Stimulated activated CD4-positive, alpha-beta T cell treated with anti-CD3 and anti-CD28 coated beads, Interleukin-4, amount 100 ng/mL, for 4 hours (primary cell): Measurements from ENCODE around the gene MIS18A.

ENCODE experiments used
- DNase-seq, 2 experiments: peaks; one replicate each; pipeline ENCODE4 v3.0.0-alpha.2; 2020

Gene MIS18A, protein sequence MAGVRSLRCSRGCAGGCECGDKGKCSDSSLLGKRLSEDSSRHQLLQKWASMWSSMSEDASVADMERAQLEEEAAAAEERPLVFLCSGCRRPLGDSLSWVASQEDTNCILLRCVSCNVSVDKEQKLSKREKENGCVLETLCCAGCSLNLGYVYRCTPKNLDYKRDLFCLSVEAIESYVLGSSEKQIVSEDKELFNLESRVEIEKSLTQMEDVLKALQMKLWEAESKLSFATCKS

DNA sequence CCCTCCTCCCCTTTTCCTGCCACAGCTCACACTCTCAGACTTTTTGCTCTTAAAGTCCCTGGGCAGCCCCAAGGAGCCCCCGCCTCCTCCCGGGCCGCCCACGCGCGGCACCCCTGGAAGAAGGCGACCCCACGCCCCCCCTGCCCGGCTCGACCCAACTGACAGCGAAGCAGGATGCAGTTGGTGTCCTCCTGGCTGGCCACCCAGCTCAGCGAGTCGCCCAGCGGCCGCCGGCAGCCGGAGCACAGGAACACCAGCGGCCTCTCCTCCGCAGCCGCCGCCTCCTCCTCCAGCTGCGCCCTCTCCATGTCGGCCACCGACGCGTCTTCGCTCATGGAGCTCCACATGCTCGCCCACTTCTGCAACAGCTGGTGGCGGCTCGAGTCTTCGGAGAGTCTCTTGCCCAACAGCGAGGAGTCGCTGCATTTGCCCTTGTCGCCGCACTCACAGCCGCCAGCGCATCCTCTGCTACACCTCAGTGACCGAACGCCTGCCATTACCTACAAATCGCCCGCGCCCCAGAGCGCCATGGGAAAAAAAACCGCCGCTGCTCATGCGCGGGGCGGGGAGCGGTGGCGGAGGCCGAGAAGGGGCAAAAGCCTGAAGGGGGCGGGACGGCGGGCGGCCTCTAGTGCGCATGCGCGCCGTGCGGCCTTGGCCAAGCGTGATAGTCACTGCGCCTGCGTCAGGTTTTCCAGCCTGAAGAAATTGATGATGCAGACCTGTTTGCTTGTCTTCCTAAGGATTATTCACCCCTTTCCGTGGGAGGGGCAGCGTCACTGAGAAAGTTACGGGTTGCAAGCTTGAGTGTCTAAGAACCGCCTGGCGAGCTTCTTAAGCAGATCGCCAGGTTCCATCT is at the start of gene MIS18A:
TSS of gene MIS18A (minus strand) at position 532 of the 859 bp plus-strand sequence. CDS start at position 497, 35 bp downstream.
- DNase-seq = peak; percentile 99

DNA sequence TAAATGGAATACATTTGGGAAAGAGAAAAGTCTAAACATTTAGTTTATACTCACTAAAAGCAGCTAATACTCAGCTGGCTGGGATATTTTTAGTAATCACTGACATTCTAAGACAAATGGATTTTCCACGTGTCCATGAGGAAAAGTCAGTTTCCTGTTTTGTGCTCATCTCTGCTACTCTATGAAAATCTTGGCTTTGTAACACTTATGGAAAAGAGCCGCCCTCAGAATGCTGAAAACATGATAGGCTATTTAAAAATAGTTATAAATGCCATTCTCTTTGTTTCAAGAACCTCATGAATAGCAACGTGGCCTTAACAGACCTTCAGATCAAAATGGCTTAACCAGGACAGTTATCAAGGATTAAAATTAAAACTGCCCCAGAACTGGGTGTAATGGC is 49.7 kb upstream of the MIS18A start:
- no peak for DNase-seq

DNA sequence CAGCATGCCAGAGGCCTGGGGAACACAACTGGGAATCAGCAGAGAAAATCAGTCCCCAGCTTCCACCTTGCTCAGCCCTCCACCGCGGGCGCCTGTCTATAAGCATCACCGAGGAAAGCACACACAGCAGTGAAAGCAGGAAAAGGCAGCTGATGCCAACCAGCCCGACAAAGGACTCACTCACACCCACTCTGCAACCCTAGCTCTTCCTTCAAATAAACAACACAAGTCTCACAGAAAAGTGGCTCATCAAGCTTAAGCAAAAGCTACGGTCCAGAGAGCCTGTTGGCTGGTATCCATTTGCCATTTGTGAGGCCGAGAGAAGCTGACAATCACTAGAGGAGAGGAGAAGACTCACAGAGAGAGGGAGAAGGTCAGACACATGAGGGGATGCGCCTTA is 46.9 kb upstream of the MIS18A start:
- DNase-seq = no peak

GRCh38 chr21:32322676-32323075 is 43.8 kb upstream of the MIS18A start:
- DNase-seq = no peak

GRCh38 chr21:32322103-32322502 is 43.3 kb upstream of the MIS18A start:
- no peak for DNase-seq

GRCh38 chr21:32321480-32321879 is 42.6 kb upstream of the MIS18A start:
- no peak for DNase-seq

DNA sequence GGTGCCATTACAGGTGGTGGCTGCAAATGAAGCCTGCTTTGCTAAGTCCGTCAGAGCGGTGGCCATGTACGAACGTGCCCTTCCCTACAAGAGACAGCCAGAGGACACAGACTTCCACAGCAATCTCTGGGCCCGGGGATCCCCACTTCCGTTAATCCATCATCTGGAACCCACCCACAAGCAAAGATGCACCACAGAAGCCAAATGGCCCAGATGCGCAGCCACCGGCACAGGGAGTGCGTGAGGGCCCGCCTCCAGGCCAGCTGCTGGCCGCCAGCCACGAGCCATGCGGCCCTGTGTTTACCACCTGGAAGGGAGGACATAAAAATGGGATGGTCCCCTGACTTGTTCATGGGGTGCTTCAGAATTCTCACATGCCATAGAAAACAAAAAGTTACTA is 41.9 kb upstream of the MIS18A start:
- no peak for DNase-seq

GRCh38 chr21:32320059-32320458 is 41.2 kb upstream of the MIS18A start:
- DNase-seq = no peak

DNA sequence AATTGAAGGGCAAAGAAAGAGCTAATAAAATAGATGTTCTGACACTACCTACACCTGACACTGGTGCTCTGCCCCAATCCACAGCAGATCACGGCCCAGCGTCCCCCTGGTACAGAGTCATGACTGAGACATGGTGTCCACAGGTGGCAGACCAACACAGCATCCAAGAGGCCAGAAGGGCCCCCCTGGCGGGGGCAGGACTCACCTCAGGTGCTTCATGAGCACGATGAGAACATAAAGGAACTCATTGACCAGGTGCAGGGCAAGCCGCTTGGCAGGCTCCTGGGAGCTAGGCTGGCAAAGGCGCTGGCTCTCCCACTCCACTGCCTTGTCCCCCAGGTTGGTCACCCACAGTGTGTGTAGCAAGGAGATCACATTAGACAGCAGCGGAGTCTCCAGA is 40.2 kb upstream of the MIS18A start:
- DNase-seq = no peak

GRCh38 chr21:32317726-32318125 is 38.9 kb upstream of the MIS18A start:
- DNase-seq = no peak

- DNase-seq = no peak
Observed at GRCh38 chr21:32316361-32317215, 37.7 kb upstream of the MIS18A start.

DNA sequence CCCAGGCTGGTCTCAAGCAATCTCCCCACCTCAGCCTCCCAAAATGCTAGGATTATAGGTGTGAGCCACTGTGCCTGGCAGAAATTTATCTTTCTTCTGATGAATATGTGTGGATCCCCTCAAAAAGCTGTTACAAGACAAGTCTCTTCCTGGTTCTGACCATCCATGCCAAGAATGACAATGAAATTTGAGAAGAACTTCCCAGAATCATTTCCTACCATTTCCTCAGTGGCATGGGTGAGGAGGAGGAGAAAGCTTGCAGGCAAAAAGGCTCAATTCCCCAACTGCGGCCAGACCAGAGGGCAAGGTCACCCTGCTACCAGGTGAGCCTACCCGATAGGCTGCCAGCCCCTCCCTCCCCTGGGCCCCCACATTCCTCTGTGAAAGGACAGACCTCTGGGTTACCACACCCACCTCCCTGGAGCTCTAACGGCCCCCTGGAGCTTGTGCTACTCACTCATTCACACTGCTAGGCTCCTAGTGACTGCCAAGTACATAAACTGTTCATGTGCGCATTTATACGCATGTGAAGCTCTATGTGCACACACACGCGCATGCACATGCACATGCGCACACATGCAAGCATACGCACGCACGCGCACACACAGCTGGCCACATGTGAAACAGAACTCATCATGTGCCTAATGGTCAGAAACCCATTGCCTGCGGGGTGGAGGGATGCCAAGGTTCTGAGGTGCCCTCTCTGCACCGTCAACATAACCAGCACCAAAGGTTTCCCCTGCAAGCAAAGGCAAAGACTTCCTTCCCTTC is 36.8 kb upstream of the MIS18A start:
- DNase-seq = no peak

DNA sequence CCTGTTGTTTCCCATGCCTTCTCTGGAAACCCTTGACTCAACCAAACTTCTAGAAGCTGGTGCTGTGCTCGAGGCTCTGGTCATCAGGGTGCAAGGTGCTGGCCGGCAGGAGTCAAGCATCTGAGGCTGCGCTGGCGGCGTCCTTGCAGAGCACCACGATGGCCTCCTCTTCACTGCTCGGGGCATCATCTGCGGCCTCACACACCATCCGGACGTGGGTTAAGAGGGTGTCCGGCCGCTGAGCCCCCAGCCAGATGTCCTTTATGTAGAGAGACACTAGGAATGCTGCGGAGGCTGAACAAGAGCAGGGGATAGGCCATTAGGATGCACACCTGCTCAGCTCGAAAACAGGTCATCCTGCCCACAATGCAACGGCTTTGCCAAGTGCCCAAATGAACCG is 36.0 kb upstream of the MIS18A start:
- DNase-seq = no peak

GRCh38 chr21:32312976-32313375 is 34.1 kb upstream of the MIS18A start:
- no peak for DNase-seq

GRCh38 chr21:32312326-32312725 is 33.5 kb upstream of the MIS18A start:
- no peak for DNase-seq

DNA sequence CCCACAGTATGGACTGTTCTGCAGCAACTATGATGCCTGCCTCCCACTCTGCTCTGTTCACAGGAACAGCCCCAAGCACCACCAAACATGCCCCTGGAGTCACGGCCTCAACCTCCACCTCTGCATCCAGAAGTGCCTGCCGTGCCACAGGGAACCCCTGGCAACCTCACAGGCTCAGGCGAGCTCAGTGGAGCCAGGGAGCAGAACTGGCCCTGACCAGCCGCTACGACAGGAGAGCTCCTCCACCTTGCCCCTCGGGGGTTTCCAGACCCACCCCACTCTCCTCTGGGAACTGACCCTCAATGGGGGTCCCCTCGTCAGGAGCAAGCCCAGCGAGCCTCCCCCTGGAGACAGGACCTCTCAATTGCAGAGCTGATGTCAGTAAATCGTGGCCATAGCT is 32.8 kb upstream of the MIS18A start:
- no peak for DNase-seq

DNA sequence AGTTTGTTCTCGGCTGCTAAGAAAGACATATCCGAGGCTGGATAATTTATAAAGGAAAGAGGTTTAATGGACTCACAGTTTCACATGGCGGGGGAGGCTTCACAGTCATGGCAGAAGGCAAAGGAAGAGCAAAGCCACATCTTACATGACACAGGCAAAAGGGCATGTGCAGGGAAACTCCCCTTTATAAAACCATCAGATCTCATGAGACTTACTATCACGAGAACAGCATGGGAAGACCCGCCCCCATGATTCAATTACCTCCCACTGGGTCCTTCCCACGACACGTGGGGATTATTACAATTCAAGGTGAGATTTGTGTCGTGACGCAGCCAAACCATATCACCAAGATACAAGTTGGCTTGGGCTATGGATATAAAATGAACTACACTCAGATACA is 32.1 kb upstream of the MIS18A start:
- DNase-seq = peak in 1 of 2 experiments; percentile 41

- DNase-seq = no peak
Observed at GRCh38 chr21:32309906-32310460, 31.1 kb upstream of the MIS18A start.

DNA sequence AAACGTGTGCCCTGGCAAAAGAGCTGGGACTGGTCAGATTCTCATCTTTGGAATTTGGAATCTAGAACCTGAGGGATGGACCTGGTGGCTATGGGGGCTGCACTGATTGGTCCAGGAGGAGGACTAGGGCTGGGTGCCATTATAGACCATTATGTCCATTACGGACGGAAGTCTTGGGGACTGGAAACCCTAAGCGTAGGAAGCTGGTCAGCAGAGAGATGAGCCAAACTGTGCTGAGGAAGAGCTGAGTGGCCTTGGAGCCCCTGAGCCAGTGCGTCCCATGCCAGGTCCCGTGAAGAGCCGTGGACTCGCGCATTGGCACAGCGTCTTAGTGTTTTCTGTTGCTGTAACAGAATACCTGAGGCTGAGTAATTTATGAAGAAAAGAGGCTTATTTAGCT is 29.8 kb upstream of the MIS18A start:
- DNase-seq = no peak

DNA sequence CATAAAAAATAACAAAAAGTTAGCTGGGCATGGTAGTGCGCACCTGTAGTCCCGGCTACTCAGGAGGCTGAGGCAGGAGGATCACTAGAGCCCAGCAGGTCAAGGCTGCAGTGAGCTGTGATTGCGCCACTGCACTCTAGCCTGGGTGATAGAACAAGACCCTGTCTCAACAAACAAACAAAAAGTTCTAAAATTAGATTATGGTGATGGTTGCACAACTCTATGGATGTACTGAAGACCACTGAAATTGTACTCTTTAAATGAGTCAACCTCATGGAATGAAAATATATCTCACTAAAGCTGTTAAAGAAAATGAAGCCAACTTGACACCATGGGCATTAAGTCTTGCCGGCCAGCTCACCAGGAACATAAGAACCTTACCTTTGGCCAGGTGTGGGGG is 28.9 kb upstream of the MIS18A start:
- no peak for DNase-seq

DNA sequence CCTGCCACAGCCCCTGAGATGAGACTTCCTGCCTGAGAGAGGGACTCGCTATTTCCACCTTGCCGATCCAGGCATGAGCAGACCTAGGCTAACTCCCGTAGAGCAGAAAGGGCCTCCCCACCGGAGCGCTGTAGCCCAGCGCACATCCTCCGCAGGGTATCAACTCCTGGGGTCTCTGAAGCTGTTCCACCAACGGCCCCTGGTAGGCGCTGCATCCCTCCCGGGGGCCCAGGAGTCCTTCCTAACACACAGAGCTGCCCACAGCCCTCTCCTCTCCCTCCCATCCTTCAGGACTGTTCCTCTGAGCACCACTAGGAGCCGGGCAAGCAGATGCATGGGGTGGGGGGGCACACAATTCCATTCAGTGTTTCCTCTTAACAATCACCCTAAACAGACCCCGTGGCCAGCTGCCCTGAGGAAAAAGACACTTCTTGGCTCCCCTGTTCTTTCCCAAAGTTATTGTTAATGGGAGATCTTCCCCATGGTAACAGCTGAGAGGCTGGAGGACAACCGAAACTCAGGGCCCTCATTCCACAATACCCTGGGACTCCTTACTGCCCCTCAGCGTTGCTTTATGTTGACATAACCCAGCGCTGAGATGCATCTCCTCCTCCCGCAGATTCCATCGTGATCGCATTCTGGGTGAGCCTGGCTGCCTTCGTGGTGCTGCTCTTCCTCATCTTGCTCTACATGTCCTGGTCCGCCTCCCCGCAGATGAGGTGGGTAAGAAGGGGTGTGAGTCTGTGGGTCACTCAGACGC is 27.4 kb upstream of the MIS18A start:
- no peak for DNase-seq

DNA sequence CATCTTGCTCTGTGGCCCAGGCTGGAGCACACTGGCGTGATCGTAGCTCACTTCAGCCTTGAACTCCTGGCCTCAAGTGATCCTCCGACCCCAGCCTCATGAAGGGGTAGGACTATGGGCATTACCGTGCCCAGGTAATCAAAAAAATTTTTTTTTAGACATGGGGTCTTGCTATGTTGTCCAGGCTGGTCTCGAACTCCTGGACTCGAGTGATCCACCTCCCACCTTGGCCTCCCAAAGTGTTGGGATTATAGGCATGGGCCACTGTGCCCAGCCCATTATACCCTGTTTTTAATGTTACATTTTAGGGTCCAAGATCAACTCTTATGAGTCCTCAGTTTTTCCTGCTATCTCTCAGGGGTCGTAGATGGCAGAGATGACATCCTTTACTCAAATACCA is 26.1 kb upstream of the MIS18A start:
- DNase-seq = no peak
